Stimulated activated CD4-positive, alpha-beta T cell treated with anti-CD3 and anti-CD28 coated beads, Interleukin-4, amount 100 ng/mL, for 48 hours (primary cell): Measurements from ENCODE around the gene CCDC170.
A peak's percentile ranks its signal among the peaks of the same experiment; 100 is the strongest.
"Not testable (repeated sequence)": the region's sequence is repeated elsewhere in the genome, so short reads cannot be mapped to it uniquely, and the experiment has no call there.

Source experiments
- DNase-seq, 2 donors: peaks; one replicate each; pipeline ENCODE4 v3.0.0-alpha.2; 2020; ENCODE audit warnings: low read depth in 2 of 2

Gene CCDC170

GRCh38 chr6:151493804-151494234 lies at the start of gene CCDC170:
Gene CCDC170, plus strand, starts transcription at chr6:151494017. Its CDS starts 112 bp downstream, at chr6:151494129.
- DNase-seq, result no peak

- DNase-seq, result no peak
These were observed 48.3 kb upstream of the CCDC170 start for GRCh38 chr6:151445482-151445881.

GRCh38 chr6:151447237-151447636 lies 46.6 kb upstream of the CCDC170 start:
- no peak for DNase-seq

GRCh38 chr6:151448623-151449022 lies 45.2 kb upstream of the CCDC170 start:
- DNase-seq, result no peak

- not testable (repeated sequence) for DNase-seq
These were observed 42.9 kb upstream of the CCDC170 start for GRCh38 chr6:151450928-151451327.

- no peak for DNase-seq
These were observed 42.3 kb upstream of the CCDC170 start for GRCh38 chr6:151451417-151451949.

GRCh38 chr6:151451950-151452749 lies 41.7 kb upstream of the CCDC170 start, which contains the start of gene RMND1:
Gene RMND1, minus strand, starts transcription at chr6:151452126. Its CDS starts 6,315 bp downstream, at chr6:151445811.
- DNase-seq, result peak; percentile 98 to 99

GRCh38 chr6:151452750-151453427 lies 40.9 kb upstream of the CCDC170 start:
- no peak for DNase-seq

- DNase-seq, result not testable (repeated sequence)
These were observed 37.9 kb upstream of the CCDC170 start for GRCh38 chr6:151455751-151456398.

- no peak for DNase-seq
These were observed 32.1 kb upstream of the CCDC170 start for GRCh38 chr6:151461673-151462072.

- DNase-seq, result no peak
These were observed 29.1 kb upstream of the CCDC170 start for GRCh38 chr6:151464702-151465101.

GRCh38 chr6:151475653-151476523 lies 17.9 kb upstream of the CCDC170 start:
- peak in 1 of 2 donors; percentile 31 for DNase-seq

GRCh38 chr6:151477726-151478125 lies 16.1 kb upstream of the CCDC170 start:
- DNase-seq, result no peak

GRCh38 chr6:151478670-151479069 lies 15.1 kb upstream of the CCDC170 start:
- DNase-seq, result no peak

GRCh38 chr6:151481786-151482185 lies 12.0 kb upstream of the CCDC170 start:
- DNase-seq, result no peak

- DNase-seq, result no peak
These were observed 11.5 kb upstream of the CCDC170 start for GRCh38 chr6:151482290-151482689.

GRCh38 chr6:151483994-151484393 lies 9.8 kb upstream of the CCDC170 start:
- DNase-seq, result no peak

- DNase-seq, result no peak
These were observed 5.6 kb upstream of the CCDC170 start for GRCh38 chr6:151488226-151488625.

GRCh38 chr6:151490996-151491395 lies 2.8 kb upstream of the CCDC170 start:
- no peak for DNase-seq

GRCh38 chr6:151493161-151493803 lies 535 bp upstream of the CCDC170 start:
- no peak for DNase-seq
